SIG-M5 (cell line): ENCODE measurements around the gene DDX42.
"Not testable (repeated sequence)": the region's sequence is repeated elsewhere in the genome, so short reads cannot be mapped to it uniquely, and the experiment has no call there.

Experiments
- DNase-seq: peaks from one replicate; lab custom pipeline; 2025; lab: John Stamatoyannopoulos, UW

The DDX42 gene

GRCh38 chr17:63780928-63781327 is 7.0 kb downstream of the DDX42 start:
- no peak for DNase-seq

GRCh38 chr17:63783522-63783921 is 9.6 kb downstream of the DDX42 start:
- DNase-seq: no peak

GRCh38 chr17:63785556-63785955 is 11.6 kb downstream of the DDX42 start:
- no peak for DNase-seq

GRCh38 chr17:63786117-63786516 is 12.1 kb downstream of the DDX42 start:
- DNase-seq: no peak

GRCh38 chr17:63786971-63787711 is 13.2 kb downstream of the DDX42 start:
- no peak for DNase-seq

GRCh38 chr17:63790057-63790456 is 16.1 kb downstream of the DDX42 start:
- no peak for DNase-seq

GRCh38 chr17:63792055-63792729 is 18.2 kb downstream of the DDX42 start:
- DNase-seq: no peak

GRCh38 chr17:63796375-63796774 is 22.4 kb downstream of the DDX42 start:
- DNase-seq: not testable (repeated sequence)

- DNase-seq: no peak
These were observed 24.7 kb downstream of the DDX42 start for GRCh38 chr17:63798572-63799106.

- DNase-seq: no peak
These were observed 26.8 kb downstream of the DDX42 start for GRCh38 chr17:63800783-63801182.

- no peak for DNase-seq
These were observed 30.4 kb downstream of the DDX42 start for GRCh38 chr17:63804328-63804727.

GRCh38 chr17:63805591-63805990 is 31.6 kb downstream of the DDX42 start:
- DNase-seq: no peak

GRCh38 chr17:63809970-63810369 is 36.0 kb downstream of the DDX42 start:
- DNase-seq: no peak

- no peak for DNase-seq
These were observed 42.2 kb downstream of the DDX42 start for GRCh38 chr17:63816123-63816522.

- DNase-seq: no peak
These were observed 42.7 kb downstream of the DDX42 start for GRCh38 chr17:63816669-63817068.

GRCh38 chr17:63817736-63818385 is 43.9 kb downstream of the DDX42 start:
- DNase-seq: no peak

GRCh38 chr17:63819131-63819530 is 45.2 kb downstream of the DDX42 start:
- no peak for DNase-seq

GRCh38 chr17:63819585-63820537 is 45.9 kb downstream of the DDX42 start:
- DNase-seq: no peak

GRCh38 chr17:63820963-63821561 is 47.1 kb downstream of the DDX42 start:
- no peak for DNase-seq

- no peak for DNase-seq
These were observed 47.8 kb downstream of the DDX42 start for GRCh38 chr17:63821804-63822203.

- DNase-seq: no peak
These were observed 48.6 kb downstream of the DDX42 start for GRCh38 chr17:63822537-63822936.
